ENCODE data around the gene NPTXR.

Gene NPTXR

DNA sequence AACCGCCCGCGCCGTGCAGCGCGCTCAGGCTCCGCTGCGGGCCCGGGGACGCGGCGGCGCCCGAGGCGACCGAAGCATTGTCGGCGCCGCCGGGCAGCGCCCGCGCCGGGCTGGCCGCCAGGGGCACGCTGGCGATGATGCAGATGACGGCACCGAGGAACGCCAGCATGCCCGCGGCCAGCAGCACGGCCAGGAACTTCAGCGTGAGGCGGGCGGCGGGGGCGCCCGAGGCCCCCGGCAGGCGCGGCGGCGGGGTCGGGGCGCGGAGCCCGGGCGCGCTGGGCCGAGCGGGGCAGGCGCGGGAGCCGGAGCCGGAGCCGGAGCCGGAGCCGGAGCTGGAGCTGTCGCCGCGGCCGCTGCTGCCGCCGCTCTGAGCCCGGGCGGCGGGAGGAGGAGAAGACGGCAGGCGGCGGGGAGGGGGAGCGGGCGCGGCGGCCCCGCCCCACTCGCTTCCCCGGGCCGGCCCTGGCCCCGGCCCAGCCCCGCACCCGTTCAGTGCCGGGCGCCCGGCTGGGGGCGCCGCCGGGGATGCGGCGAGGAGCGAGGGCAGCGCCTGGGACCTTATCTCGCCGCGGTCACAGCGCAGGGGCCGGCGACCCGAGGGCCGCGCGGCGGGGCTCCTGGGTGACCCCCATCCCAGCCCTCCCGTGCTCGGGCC, at the start of gene NPTXR:
TSS of gene NPTXR (minus strand) at position 372 of the 658 bp plus-strand sequence.
- no peak for DNase-seq

DNA sequence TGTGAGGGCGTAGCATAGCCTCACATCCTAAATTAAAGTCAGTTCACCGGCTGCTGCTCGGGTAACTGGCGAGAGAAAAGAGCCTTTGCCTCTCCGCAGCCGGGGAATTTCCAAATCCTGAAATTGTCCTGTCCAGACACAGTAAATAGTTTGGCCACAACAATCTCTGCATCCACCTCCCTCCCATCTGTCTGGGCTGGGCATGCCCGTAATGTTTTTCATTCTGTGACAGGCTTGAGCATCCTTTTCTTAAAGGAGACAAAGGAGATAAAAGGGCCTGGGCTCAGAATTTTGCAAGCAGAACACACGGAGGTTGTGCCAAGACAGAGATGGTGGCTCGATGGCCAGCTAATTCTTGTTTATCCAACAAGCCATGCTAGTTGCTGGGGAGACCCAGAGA, 47.4 kb upstream of the NPTXR start:
- DNase-seq, result no peak

DNA sequence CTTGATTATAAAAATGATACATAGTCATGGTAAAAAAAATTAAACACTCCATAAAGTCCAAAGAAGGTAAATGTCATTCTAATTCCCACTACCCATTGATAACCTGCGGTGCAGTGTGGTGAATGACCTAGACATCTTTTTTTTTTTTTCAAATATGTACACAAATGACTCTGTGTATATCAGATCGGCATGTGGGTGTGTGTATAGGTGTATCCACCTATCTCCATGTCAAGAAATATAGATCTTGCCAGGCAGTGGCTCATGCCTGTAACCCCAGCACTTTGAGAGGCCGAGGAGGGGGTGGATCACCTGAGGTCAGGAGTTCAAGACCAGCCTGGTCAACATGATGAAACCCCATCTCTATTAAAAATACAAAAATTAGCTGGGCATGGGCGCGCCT, 46.5 kb upstream of the NPTXR start:
- no peak for DNase-seq

DNA sequence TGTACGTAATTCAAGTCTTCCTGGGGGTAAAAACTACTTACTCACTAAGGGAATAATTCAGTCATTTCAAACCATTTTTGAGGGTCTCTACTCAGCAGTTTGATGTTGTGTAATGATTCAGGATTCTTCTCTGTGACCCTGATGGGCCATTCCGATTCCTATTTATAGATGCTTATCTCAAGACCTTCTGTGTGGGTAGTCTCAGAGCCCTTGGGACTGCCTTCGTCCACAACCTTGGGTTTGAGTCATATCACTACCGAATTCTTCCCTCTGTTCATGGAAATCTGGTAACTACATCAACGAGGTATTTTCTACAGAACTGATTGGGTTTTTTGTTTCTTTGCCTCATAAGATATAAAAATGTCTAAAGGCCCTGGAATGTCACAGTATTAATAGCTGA, 42.5 kb upstream of the NPTXR start:
- DNase-seq, result no peak

DNA sequence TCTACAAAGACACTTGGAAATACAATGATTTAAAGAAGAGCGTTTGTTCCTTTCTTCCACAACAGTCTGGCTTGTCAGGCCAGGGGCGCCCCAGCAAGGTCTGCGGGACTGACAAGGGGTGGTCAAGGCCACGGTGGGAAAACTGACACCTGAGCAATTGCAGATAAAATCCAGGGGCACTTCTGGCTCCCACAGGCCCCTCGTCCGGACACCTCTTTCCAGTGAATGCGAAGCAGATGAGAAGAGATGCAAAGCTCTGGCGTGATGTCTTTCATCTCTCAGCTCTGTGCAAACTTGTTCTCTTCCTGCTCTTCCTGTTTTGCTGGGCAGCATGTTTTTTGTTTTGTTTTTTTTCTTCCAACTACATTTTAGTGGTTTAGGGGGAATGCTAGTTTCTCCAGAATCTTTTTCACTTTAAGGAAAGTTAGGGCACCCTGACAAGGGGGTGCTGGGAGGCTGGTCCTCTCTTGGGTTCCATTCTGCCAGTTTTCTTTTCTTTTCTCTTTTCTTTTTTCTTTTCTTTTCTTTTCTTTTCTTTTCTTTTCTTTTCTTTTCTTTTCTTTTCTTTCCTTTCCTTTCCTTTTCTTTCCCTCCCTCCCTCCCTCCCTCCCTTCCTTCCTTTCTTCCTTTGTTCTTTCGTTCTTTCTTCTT, 39.3 kb upstream of the NPTXR start:
- no peak for DNase-seq

DNA sequence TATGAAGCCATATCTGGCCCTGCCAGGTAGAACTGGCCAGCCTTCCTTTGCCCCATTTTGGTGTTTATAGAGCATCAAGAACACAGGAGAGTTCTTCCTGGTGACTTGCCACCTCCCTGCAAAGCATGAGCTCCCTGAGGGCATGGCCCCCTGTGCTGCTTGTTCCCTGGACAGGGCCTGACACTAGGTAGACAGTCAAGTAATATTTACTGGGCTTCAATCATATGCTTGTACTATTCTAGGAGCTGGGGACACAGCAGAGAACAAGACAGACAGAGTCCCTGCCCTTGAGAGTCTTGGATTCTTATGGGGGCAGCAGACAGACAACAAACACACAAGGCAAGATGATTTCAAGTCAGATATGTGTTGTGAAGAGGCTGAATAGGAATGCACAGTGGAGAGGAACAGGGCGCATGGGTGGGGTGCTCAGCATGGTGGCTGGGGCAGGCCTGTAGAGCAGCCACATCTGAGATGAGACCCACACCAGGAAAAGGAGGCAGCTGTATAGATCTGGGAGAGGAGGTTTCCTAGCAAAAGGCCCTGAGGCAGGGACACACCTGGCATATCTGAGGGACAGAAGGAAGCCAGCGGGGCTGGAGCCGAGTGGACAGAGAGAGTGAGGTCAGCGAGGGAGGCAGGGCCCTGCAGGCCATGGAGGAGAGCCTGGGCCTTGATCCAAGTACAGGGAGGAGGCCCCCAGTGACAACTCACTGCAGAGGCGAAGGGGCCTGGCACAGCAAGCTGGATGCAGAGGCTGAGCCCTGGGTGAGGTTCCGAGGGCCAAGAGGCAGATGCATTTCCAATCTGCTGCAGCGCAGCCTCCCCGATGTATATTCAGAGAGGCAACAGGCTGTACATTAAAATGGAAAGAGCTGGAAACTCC, 38.4 kb upstream of the NPTXR start:
- DNase-seq, result no peak

DNA sequence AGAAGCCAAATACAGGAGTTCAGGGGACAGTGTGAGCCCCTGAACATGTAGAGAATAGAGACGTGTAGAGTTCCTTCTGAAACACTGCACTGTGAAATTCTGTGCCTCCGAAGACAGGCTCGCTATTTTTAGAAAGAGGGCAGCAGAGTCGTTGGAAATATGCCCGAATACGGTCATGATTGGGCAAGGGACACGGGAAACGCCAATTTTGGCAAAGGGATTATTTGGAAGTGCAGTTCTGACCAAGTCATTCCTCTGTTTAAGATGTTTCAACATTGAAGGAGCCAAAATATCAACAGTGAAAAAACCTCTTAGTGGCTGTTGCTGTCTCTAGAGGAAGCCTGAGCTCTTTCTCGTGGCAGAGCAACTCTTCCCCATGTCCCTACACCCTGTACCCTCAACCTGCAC, 37.6 kb upstream of the NPTXR start:
- no peak for DNase-seq

DNA sequence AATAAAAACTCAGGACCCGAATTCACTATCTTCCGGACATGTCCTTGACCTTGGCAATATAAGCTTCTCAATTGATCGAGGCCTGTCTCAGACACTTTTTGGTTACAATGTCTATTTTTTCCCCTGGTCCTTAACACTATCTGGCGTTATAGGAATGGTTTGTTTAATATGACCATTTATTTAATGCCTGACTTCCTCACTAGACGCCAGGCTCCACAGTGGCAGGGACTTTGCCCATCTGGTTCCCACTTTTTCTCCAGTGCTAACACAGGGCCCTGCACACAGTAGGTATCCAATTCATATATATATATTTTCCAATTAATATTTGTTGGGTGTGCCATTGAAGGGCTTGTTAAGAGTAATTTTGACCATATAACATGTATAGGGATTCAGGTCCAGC, 36.1 kb upstream of the NPTXR start:
- DNase-seq, result no peak

DNA sequence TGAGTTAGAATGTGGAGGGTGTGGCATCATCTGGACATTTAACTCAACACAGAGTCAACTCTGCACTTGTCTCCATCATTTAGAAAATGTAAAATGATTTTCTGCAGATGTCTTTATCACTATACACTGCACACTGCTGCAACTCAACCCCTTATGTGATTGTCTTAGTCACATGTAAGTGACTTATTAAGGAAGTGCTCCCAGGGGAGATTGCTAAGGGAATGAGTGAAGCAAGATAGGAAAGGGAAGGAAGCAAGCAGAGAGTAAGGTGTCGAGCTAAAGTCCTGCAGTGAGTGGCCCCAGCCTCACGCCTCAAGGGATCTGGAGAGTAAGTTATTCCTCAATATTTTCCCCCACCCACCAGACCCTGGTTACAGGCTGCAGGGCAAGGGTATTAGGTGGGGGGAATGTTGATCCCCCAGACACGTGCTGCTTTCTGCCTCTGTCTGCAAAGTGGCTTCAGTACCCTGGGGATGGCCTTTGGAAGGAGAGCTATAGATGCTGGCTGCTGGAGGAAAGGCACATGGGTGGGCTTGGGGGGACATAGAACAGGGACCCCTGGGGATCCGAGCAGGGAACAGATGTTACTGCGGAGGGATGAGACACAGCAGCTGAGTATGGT, 35.4 kb upstream of the NPTXR start:
- DNase-seq, result no peak

DNA sequence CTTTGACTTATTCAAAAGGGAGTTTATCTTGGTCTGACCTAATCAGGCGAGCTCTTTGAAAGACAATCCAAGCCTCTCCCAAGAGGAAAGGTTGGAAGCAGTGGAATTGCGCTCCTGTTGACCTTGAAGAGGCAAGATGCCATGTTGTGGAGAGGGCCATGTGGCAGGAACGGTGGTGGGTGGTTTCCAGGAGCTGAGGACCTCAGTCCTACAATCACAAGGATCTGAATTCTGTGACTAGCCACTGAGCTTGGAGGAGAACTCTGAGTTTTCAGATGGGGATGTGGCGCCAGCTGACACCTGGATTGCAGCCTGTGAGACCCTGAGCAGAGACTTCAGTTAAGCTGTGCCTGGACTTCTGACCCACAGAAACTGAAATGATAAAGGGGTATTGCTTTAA, 34.2 kb upstream of the NPTXR start:
- no peak for DNase-seq

DNA sequence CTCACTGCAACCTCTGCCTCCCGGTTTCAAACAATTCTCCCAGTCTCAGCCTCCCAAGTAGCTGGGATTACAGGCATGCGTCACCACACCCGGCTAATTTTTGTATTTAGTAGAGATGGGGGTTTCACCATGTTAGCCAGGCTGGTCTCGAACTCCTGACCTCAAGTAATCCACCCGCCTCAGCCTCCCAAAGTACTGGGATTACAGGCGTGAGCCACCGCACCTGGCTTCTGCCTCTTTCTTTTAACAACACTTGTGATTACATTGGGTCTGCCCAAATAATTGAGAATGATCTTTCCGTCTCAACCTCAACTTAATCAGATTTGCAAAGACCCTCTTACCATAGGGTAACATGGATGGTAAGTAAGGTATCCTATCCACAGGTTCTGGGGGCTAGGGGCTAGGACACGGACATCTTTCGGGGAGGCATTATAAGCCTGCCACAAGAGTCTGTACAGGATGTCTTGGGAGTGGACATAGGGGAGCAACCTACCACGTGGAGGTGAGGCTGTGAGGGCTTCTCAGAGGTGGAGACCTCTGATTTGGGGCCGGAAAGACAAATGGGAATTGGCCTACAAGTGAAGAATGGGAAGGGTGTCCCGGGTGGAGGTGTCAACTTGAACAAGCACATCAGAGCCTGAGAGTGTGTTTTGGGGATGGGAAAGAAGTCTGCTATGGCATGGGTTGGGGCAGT, 30.8 kb upstream of the NPTXR start:
- no peak for DNase-seq

DNA sequence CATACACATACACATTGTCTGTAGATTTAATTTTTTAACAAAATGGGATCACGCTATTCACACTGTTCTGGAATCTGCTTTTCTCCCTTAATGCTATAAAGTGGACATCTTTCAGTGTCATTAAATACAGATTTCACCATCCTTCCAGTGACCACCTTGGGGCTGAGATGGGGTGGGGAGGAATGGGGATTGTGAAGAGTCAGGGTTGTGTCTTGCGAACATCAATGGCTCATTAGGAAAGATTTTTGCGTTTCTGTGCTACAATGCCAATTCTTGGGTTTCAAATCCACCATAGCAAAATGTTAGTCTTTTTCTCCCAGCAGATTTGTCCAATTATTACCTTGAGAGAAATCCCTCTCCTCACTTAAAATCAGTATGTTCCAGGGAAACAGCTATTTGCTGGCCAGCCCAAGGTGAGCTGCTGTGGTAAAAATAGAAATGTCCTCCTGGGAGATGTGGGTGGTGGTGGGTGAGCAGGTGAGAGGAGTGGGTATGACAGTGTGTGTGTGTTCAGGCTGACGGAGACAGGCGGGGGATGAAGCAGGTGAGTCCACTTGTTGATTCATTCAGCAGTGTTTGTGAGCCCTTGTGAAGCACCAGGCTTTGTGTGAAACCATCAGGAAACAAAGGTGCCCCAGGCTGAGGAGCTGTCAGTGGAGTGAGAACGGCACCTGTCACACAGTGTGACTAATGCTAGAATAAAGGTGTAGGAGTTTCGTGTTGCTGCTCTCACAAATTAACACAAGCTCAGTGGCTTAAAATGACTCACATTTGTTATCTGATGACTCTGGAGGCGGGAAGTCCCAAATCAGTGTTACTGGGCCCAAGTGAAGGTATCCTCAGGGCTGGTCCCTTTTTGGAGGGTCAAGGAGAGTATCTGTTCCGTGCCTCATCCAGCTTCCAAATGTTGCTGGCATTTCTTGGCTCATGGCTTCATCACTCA, 29.9 kb upstream of the NPTXR start:
- no peak for DNase-seq

DNA sequence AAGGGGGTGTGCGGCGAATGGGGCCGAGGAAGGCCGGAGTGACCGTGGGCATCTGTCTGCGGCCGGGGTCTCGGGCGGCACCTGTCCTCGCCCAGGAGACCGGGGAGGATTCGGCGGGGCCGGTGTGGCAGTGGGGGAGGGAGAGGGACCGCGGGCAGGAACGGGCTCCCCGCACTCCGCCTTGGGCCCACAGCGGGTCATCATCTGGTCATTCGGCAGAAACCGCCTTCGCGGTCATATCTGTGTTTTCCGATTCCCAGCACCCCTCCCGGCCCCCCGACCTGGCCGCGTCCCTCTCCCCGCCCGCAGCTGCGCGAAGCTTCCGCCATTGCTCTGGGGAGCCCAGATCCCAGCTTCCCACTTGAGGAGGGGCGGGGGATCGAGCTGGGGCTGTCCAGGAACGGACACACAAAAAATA, 29.0 kb upstream of the NPTXR start:
- no peak for DNase-seq

DNA sequence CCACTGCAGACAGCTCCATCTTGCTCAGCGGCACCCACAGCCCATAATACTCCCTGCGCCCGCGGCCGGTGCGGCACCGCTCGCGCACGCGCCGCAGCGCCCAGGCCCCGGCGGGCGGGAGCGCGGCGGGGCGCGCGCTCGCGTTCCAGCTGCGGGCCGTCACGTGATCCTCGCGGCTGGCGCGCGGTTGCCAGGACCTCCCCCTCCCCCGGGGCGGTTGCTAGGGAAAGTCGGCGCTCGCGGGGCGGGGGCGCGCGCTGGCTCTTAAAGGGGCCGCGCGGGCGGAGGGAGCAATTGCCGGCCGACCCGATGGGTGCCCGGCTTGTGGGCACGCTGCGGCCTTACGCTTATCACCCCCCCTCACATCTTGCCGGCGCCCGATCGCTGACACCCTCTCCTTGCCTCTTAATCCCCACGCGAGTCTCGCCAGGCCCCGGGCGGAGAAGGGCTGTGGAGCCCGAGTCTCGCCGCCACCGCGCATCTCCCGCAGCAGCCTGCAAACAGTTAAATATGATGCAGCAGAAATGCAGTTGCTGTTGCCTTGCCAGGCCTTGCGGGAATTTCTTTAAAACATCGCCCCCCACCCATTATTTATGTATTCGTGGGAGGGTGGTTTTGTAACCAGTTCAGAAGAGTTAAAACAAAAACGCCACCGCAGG, 28.5 kb upstream of the NPTXR start, which contains the start of gene CBX6:
TSS of gene CBX6 (minus strand) at position 45 of the 659 bp plus-strand sequence. CDS start at position 19, 26 bp downstream.
- peak; percentile 99 for DNase-seq

DNA sequence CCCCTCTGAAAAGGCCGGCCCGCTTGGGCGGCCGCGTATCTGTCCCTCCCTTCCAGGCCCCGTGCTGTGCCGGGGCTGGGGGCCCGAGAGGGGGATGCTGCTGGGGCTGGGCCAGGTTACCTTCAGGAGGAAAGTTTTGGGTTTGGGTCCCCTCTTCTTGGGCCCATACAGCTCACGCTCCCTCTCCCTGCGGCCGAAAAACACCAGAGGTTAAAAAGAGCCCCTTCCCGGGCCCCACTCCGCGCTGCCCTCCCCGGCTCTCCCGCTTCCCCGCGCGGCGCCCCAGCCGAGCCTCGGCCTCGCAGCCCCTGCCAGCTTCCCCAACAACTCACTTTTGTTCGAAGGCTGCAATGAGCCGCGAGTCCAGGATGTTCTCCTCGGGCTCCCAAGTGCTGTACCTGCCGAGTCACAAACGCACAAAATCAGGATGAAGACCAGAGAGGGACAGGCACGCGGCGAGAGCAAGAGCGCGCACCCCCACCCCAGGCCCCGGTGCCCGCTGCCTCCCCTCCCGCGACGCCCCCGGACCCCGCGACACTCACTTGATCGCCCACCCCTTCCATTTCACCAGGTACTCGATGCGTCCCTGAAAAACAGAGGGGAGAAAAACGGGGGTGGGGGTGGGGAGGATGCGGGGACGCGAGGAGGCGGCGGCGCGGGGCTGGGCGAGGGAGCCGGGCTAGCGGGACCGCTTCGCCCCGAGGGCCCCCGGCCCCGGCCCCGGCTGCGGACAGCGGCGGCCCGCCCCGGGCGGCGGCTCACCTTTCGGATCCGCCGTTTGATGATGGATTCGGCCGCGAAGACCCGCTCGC, 27.7 kb upstream of the NPTXR start:
- DNase-seq, result peak; percentile 58

DNA sequence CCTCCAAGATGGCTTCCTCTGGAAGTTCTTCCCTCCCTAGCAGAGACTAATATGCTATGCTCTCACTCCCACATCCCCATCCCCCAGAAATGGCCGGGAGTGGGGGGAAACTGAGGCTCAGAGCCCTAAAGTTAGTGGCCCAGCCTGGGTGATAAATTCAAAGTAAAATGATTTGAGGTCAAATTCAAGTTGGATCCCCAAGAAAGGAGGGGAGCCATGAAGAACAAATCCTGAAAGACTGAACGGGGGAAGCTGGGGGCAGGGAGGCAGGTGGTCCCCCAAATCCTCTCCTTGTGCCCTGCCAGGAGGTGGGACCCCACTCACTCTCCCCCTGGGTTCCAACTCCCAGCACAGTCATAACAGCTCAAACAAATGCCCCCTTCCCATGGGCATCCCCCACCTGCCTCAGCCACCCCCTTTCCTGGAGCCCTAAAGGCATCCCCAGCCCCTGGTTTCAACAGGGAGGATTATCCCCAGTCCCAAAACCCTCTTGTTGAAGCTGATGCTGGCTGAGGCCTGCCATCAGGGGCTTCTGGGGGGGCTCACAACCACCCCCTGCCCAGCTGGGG, 27.0 kb upstream of the NPTXR start:
- no peak for DNase-seq

DNA sequence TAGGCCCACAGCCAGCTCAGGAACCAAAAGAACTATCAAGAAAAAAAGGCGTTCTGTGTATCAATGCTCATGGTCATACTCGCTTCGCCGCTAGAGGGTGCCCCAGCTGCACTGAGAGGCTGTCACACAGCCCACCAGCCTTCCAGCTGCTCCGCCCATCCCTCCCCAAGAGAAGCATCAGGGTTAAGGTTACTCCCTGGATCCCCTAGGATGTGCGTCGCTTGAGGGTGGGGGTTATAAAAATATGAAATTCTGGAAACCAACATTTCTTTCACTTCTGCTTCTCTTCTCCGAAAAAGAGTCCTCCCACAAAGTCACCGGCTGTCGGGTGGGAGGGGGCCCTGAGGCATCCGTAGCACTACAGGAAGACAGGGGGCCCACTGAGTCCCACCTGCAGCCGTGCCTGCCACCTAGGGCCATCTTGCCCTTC, 26.5 kb upstream of the NPTXR start:
- DNase-seq, result peak; percentile 80

DNA sequence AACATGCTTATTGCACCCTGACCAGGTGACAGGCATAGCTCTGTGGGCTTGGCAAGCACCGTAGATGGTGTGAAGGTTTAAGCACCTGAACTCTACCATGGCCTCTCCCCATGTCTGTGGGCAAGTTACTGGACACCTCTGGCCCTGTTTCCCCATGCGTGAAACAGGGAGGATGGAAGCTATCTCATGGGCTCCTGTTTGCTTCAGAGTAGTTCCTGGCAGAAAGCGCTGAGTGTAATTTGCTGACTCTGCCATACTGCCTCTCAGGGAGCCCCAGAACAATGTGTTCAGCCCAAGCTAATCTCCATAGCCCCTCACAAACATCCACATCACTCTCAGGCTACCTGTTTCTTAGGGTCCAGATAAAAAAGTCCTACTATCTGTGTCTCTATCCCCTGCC, 25.8 kb upstream of the NPTXR start:
- DNase-seq, result no peak

DNA sequence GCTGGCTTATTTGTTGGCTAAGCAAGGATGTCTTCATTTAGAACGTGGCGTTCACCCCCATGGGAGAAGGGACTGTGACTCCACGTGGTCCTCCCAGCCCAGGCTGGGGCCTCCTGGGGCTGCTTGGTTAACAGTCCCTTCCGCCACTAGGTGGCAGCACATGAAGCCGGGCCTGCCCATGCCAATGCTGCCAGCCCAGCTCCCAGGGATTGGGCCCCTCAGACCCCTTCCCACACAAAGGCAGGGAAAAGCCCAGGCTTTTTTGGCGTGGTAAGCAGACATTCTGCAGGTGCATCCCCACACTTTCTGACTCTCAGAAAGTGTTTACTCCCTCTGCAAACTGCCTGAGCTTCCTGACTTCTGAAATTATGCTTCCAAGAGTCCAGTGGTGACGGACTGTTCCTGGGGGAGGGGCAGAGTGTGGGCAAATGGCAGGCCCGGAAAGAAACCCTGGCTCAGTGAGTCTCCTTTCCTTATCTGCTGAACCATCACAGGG, 25.1 kb upstream of the NPTXR start:
- peak; percentile 86 for DNase-seq
